ENCODE results near the gene MEAF6.

Gene MEAF6

DNA sequence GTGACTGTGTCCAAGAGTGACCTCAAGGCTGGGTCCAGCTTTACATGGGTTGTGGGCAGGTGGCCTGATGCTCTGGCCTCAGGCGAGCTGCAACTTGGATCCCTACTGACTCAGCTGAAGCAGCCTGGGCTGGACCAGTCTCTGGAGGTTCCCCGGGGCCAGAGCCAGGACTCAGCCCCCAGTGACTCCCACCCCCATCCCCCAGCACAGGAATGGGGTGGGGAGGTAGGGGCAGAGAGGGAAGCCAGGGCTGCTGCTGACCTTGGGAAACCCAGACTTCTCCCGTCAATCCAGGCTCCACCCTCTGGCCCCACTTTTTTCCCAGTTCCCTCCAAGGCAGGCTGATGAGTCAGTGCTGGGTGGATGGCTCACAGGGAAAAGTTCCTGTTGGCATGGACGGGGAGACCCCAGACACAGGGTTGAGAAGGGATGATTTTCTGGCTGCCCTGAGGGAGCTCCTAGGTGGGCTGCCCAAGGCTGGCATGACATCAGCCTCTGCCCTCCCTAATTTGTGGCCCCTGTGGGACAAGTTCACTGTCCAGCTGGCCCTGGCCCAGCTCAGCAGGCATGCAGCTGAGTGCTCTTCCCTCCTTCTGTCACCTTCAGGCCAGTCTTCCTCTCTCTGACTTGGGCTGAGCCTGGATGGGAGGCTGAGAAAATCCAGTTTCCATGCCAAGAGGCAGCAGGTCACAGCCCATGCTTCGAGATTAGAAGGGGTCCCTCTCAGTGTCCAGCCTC lies 37.9 kb downstream of the MEAF6 start:
- Mint-ChIP-seq H3K27ac (peak overlapping the region; percentile 99), H3K36me3 (ENCODE audit: low read depth) (peaks cover 61% of the 10 kb centered on the region), H3K4me3 (peak overlapping the region; percentile 99), H3K27me3 (ENCODE audit: low read depth) (no peaks in the 10 kb centered on the region), H3K9me3 (no peaks in the 10 kb centered on the region), H3K4me1 (ENCODE audit: low read depth) (peaks cover 57% of the 10 kb centered on the region)
- no peak for DNase-seq (ENCODE audit: low spot score)

- Mint-ChIP-seq H3K36me3 (ENCODE audit: low read depth) (peaks cover 55% of the 10 kb centered on the region), H3K4me1 (ENCODE audit: low read depth) (peaks cover 55% of the 10 kb centered on the region), H3K4me3 (peak overlapping the region; percentile 99), H3K27ac (peak overlapping the region; percentile 99), H3K27me3 (ENCODE audit: low read depth) (no peaks in the 10 kb centered on the region), H3K9me3 (no peaks in the 10 kb centered on the region)
- no peak for DNase-seq (ENCODE audit: low spot score)
Measured at GRCh38 chr1:37476087-37476452, 38.5 kb downstream of the MEAF6 start.

DNA sequence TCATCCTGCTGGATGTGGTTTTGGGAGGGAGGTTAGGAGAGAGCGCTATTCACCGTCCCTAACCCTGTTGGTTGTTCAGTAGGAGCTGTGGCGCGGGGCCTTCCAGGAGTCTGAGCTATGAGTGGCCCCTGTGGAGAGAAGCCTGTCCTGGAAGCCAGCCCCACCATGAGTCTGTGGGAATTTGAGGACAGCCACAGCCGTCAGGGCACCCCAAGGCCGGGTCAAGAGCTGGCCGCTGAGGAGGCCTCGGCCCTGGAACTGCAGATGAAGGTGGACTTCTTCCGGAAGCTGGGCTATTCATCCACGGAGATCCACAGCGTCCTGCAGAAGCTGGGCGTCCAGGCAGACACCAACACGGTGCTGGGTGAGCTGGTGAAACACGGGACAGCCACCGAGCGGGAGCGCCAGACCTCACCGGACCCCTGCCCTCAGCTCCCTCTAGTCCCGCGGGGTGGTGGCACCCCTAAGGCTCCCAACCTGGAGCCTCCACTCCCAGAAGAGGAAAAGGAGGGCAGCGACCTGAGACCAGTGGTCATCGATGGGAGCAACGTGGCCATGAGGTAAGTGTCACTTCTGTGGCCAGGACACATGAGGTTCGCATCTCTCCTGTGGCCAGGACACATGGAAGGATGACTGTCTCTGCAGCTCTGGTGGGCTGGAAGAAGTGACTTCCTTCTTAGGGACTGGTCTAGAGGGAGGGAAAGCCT lies 39.0 kb downstream of the MEAF6 start:
- Mint-ChIP-seq H3K9me3 (no peaks in the 10 kb centered on the region), H3K4me3 (peak overlapping the region; percentile 99), H3K4me1 (ENCODE audit: low read depth) (peaks cover 54% of the 10 kb centered on the region), H3K27ac (peak overlapping the region; percentile 99), H3K36me3 (ENCODE audit: low read depth) (peaks cover 52% of the 10 kb centered on the region), H3K27me3 (ENCODE audit: low read depth) (no peaks in the 10 kb centered on the region)
- peak; percentile 19 for DNase-seq (ENCODE audit: low spot score)

DNA sequence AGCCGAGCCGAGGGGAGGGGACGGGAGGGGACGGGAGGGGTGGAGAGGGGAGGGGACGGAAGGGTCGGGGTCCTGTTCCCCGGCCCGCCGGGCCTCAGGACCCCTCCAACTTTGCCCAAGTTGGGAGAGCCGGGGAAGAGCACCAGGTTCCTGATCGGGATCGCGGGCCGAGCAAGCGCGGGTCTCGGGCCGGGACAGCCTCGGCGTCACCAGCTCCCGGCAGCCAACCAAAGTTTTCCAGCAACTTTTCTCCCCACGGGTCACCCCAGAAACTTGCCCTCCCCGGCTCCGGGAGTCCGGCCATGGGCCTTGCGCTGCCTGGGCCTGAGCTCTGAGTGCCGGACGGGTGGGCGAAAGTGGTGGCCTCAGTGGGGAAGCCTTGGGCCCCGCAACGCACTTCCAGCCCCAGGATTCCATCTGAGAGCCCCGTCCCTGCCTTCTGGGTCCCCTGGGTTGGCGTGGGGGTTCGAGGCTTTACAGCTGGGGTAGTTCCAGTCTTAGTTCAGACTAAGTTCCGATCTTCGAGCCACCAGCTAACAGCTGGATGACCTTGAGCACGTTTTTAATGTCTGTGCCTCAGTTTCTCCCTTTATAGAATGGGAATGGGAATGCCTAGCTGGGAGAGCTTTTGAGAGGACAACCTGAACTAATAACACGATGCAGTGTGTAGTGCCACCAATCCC lies 39.7 kb downstream of the MEAF6 start:
- Mint-ChIP-seq H3K4me3 (peak overlapping the region; percentile 99), H3K9me3 (no peaks in the 10 kb centered on the region), H3K36me3 (ENCODE audit: low read depth) (peaks cover 48% of the 10 kb centered on the region), H3K27me3 (ENCODE audit: low read depth) (no peaks in the 10 kb centered on the region), H3K4me1 (ENCODE audit: low read depth) (peaks cover 50% of the 10 kb centered on the region), H3K27ac (peak overlapping the region; percentile 99)
- no peak for DNase-seq (ENCODE audit: low spot score)

DNA sequence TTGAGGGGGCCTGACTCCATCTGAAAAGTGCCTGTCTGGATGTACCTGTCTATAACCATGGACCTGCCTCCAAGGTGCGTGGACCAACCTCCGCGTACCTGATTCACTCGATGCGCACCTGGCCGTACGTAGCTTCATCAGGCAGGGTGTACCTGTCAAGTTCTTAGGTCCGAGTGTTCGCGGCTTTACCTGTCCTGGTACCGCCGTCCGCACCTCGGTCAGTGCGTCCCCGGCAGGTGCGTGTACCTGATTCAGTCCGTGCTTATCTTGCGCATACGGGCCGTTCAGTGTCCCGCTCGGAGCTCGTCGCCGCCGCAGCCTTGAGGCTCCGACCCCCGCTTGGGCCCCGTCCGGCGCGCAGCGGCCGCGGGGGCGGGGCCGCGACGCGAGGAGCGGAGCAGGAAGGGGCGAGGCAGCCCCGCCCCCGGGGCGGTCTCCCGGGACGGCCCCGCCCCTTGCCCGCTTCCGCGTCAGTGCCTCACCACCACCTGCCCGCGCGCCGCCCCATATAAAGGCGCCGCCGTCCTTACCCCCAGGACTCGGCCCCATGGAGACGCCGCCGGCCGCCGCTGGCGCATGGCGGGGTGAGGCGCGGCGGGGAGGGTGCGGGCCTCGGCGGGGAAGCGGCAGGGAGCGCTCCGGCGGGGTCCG lies 40.4 kb downstream of the MEAF6 start, which contains the start of gene ZC3H12A:
Gene ZC3H12A, plus strand, starts transcription at position 535 of the 651 bp plus-strand sequence. CDS start 917 bp downstream, outside the sequence.
- H3K27ac Mint-ChIP-seq = peak within 1 kb of the TSS; percentile 99
- peak within 1 kb of the TSS; percentile 99 for H3K4me3 Mint-ChIP-seq
- no peaks in the 10 kb centered on the region for H3K27me3 Mint-ChIP-seq (ENCODE audit: low read depth)
- H3K9me3 Mint-ChIP-seq = no peaks in the 10 kb centered on the region
- DNase-seq (ENCODE audit: low spot score) = peak; percentile 91
- peaks cover 41% of the 10 kb centered on the region for H3K36me3 Mint-ChIP-seq (ENCODE audit: low read depth)
- H3K4me1 Mint-ChIP-seq (ENCODE audit: low read depth) = peaks cover 52% of the 10 kb centered on the region

DNA sequence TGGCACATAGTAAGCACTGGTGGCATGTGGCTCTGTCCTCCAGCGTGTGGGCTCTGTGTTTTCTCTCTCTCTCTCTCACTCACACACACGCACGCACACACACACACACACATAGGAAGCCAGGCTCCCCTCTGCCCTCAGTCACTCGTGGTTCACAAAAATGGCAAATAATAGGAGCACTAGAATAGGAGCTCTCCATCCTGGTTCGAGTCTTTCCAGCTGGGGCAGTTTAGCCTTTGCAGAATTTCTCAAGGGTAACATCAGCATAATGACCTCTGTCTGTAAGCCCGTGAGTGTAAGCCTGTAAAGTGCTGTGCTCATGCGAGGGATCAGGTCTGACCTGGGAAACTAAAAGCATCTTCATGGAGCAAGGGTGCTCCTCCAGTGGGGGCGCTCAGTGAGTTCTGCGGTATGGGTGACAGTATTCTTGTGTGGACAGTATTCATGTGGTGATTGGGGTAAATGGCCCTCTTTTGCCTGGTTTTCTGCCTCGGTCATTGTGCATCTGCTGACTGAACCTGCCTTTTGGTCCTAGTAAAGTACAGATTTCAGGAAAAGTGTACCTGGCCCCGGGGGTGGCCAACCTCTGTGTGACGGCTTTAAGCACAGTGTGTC lies 41.0 kb downstream of the MEAF6 start:
- Mint-ChIP-seq H3K27me3 (ENCODE audit: low read depth) (no peaks in the 10 kb centered on the region), H3K4me1 (ENCODE audit: low read depth) (peaks cover 47% of the 10 kb centered on the region)

DNA sequence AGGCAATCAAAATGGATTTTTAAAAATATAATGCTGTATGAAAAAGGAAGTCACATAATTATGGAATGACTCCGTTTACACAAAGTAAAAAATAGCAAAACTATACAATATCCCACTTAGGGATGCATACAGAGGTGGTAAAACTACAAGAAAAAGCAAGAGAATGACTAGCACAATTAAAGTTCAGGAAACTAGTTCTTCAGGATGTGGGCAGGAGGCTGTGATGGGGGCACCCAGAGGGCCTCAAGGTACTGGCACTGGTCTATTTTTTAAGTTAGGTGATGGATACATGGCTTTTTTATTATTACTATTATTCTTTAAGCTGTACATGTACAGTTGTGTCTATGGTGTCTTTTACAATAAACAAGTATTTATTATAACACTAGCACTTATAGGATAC lies 41.6 kb downstream of the MEAF6 start:
- H3K36me3 Mint-ChIP-seq (ENCODE audit: low read depth) = peaks cover 30% of the 10 kb centered on the region
- no peaks in the 10 kb centered on the region for H3K9me3 Mint-ChIP-seq
- no peaks in the 10 kb centered on the region for H3K27me3 Mint-ChIP-seq (ENCODE audit: low read depth)
- H3K4me3 Mint-ChIP-seq = peak overlapping the region; percentile 83
- H3K4me1 Mint-ChIP-seq (ENCODE audit: low read depth) = peaks cover 43% of the 10 kb centered on the region
- H3K27ac Mint-ChIP-seq = peak overlapping the region; percentile 60
- DNase-seq (ENCODE audit: low spot score) = no peak

More for the DNA sequence above, 41.0 kb downstream of the MEAF6 start:
- H3K27ac Mint-ChIP-seq = peak overlapping the region; percentile 60
- peaks cover 35% of the 10 kb centered on the region for H3K36me3 Mint-ChIP-seq (ENCODE audit: low read depth)
- H3K4me3 Mint-ChIP-seq = peak overlapping the region; percentile 83
- DNase-seq (ENCODE audit: low spot score) = peak; percentile 23
- H3K9me3 Mint-ChIP-seq = no peaks in the 10 kb centered on the region

DNA sequence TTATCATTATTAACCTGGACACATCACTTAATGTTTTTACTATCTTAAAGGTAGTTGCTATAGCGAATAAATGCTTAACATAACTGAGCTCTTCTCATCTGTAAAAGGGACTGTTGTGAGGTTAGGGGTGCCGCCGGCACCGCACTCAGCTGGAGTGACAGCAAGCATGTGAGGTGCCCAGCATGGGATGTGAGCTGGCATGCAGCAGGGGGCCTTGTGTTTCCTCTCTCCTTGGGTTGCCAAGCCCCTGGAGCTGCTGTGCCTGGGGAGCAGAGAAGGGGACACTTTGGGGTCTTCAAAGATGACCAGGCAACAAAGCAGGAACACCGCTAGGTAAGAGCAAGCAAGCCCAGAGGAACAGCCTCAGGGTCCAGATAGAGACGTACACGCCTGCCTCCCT lies 42.3 kb downstream of the MEAF6 start:
- Mint-ChIP-seq H3K27ac (peak overlapping the region; percentile 50), H3K4me3 (peak overlapping the region; percentile 83), H3K9me3 (no peaks in the 10 kb centered on the region), H3K4me1 (ENCODE audit: low read depth) (peaks cover 38% of the 10 kb centered on the region), H3K36me3 (ENCODE audit: low read depth) (peaks cover 23% of the 10 kb centered on the region), H3K27me3 (ENCODE audit: low read depth) (no peaks in the 10 kb centered on the region)
- DNase-seq (ENCODE audit: low spot score) = no peak

DNA sequence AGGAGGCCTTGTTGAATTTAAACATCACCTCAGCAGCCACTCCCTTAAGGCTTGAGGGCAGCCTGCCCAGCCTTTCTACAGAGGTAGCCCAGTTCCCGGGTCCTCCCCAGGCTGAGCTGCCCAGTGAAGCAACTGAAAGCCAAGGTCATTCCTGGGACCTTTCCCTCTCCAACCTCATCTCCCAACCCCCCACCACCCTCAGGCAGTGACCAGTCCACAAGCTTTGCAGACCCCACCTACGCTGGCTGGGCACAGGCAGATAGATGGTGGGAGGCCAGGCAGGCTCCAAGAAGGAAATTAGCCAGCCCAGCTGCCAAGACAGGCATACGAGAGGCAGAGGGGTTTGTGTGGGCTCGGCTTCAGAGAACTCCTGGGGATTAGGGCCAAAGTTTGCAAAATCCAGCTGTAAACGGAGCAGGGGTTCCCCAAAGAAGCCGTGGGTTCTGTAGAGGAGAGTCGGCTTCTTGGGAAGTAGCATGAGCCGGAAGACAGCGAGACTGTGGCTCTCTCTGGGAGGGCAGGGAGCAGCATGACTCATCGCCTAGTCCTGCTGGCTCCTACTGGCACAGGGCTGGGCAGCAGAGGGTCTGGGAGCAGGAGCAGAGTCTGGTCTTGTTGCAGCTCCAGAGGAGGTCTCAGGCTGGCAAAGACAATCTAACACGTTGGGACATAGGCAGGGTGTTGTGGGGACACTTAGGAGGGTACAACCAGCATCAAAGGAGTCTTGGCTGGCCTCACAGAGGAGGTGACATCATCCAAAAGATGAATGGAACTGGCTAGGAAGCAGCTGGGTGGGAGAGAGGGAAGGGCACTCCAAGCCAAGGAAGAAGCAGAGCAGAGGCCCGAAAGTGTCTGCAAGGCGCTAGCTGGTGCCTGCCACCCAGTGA lies 43.0 kb downstream of the MEAF6 start:
- no peak for DNase-seq (ENCODE audit: low spot score)
- peaks cover 33% of the 10 kb centered on the region for H3K4me1 Mint-ChIP-seq (ENCODE audit: low read depth)
- no peaks in the 10 kb centered on the region for H3K27me3 Mint-ChIP-seq (ENCODE audit: low read depth)
- no peak overlapping the region for H3K27ac Mint-ChIP-seq
- peaks cover 17% of the 10 kb centered on the region for H3K36me3 Mint-ChIP-seq (ENCODE audit: low read depth)
- H3K9me3 Mint-ChIP-seq = no peaks in the 10 kb centered on the region
- H3K4me3 Mint-ChIP-seq = no peak overlapping the region

- DNase-seq (ENCODE audit: low spot score) = no peak
- H3K9me3 Mint-ChIP-seq = no peaks in the 10 kb centered on the region
- H3K4me3 Mint-ChIP-seq = no peak overlapping the region
- no peaks in the 10 kb centered on the region for H3K36me3 Mint-ChIP-seq (ENCODE audit: low read depth)
- no peaks in the 10 kb centered on the region for H3K27me3 Mint-ChIP-seq (ENCODE audit: low read depth)
- no peak overlapping the region for H3K27ac Mint-ChIP-seq
- H3K4me1 Mint-ChIP-seq (ENCODE audit: low read depth) = peaks cover 29% of the 10 kb centered on the region
Measured at GRCh38 chr1:37469386-37469785, 45.2 kb downstream of the MEAF6 start.

DNA sequence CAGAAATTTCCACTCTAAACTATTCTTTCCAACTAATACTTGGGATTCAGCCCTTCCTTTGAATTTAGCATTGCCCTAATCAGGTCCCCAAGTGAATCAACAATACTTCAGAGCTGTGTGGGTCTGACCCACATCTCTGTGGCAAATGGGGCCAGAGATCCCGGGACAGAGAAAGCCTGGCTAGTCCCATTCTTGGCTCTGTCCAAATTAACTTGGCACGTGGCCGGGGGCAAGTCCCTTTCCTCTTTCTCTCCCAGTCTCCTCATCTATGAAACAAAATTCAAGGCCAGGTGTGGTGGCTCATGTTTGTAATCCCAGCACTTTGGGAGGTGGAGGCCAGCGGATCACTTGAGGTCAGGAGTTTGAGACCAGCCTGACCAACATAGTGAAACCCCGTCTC lies 46.5 kb downstream of the MEAF6 start:
- H3K27ac Mint-ChIP-seq = no peak overlapping the region
- DNase-seq (ENCODE audit: low spot score) = no peak
- no peaks in the 10 kb centered on the region for H3K9me3 Mint-ChIP-seq
- no peaks in the 10 kb centered on the region for H3K36me3 Mint-ChIP-seq (ENCODE audit: low read depth)
- no peak overlapping the region for H3K4me3 Mint-ChIP-seq
- H3K27me3 Mint-ChIP-seq (ENCODE audit: low read depth) = no peaks in the 10 kb centered on the region
- peaks cover 20% of the 10 kb centered on the region for H3K4me1 Mint-ChIP-seq (ENCODE audit: low read depth)

DNA sequence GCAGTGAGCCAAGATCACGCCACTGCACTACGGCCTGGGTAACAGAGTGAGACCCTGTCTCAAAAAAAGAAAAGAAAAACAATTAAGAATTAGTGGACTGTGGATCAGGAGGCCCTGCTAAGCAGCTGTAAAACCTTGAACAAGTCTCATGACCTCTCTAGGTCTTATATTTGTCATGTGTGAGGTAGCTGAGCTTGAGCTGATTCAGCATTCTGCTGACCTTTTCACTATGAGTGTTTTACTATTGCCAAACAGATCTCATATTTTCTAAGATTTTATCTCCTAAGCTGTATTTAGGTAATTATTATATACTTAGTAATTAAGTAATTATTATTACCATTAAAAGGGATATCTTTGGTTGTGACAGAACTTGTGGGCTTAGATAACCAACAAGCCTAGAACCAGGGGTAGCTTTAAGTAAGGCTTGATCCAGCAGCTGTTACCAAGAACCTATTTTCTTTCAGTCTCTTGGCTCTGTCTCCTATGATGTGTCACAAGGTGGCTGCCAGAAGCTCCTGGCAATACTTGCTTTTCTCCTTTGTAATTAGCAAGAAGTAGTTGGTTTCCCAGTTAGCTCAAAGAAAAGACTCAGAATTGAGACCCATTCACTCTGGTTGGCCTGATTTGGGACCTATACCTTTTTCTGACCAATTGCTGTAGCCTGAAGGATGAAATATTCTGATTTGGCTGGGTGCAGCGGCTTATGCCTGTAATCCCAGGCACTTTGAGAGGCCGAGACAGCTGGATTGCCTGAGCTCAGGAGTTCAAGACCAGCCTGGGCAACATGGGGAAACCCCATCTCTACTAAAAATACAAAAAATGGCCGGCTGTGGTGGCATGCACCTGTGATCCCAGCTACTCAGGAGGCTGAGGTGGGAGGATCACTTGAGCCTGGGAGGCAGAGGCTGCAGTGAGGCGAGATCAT lies 48.7 kb downstream of the MEAF6 start:
- peaks cover 8% of the 10 kb centered on the region for H3K4me1 Mint-ChIP-seq (ENCODE audit: low read depth)
- no peak for DNase-seq (ENCODE audit: low spot score)
- no peaks in the 10 kb centered on the region for H3K36me3 Mint-ChIP-seq (ENCODE audit: low read depth)
- H3K27me3 Mint-ChIP-seq (ENCODE audit: low read depth) = no peaks in the 10 kb centered on the region
- no peak overlapping the region for H3K27ac Mint-ChIP-seq
- no peak overlapping the region for H3K4me3 Mint-ChIP-seq
- H3K9me3 Mint-ChIP-seq = no peaks in the 10 kb centered on the region
